ENCODE results near the gene ABTB1. TPM values are rescaled to one million over a fixed set of nuclear protein-coding genes. Genes with fewer than 3 reads are reported as not detected.

ABTB1 gene
- total and polyA plus RNA-seq, 2 donors (not counting 1 experiment from before 2014, with no cell fraction given) = 141 to 259 TPM

- Histone ChIP-seq H2AFZ (ENCODE audit: insufficient read depth, low read depth, low read length, poor library complexity, severe bottlenecking) (no peak overlapping the region), H3K9me3 (ENCODE audit: control extremely low read depth in 1 of 3, control insufficient read depth in 2 of 3, insufficient read depth in 1 of 3, low read length in 2 of 3) (no peaks in the 10 kb centered on the region), H3K27me3 (replicated peaks in 1 of 4; ENCODE audit: control extremely low read depth in 1 of 4, control insufficient read depth in 3 of 4, insufficient read depth in 4 of 4, low read length in 3 of 4) (no peaks in the 10 kb centered on the region), H3K4me2 (replicated peaks; ENCODE audit: low read depth, low read length, poor library complexity, severe bottlenecking) (no peak overlapping the region), H3K9ac (ENCODE audit: low read length) (no peak overlapping the region), H3K4me3 (ENCODE audit: control extremely low read depth in 1 of 5, extremely low read depth in 1 of 5, insufficient read depth in 1 of 5, low read depth in 2 of 5, low read length in 4 of 5) (no peak overlapping the region), H3K36me3 (replicated peaks in 1 of 2; ENCODE audit: control extremely low read depth in 1 of 2, control insufficient read depth in 1 of 2, extremely low read depth in 1 of 2, insufficient read depth in 2 of 2, low read length in 1 of 2) (no peaks in the 10 kb centered on the region), H3K79me2 (ENCODE audit: control insufficient read depth, insufficient read depth, low read length) (no peaks in the 10 kb centered on the region), H4K20me1 (ENCODE audit: control insufficient read depth, insufficient read depth, low read length, poor library complexity, severe bottlenecking) (no peaks in the 10 kb centered on the region), H3K27ac (ENCODE audit: low read length in 2 of 2) (no peak overlapping the region), H3K4me1 (ENCODE audit: control insufficient read depth in 2 of 2, insufficient read depth in 2 of 2, low read length in 2 of 2) (no peaks in the 10 kb centered on the region)
- TF ChIP-seq EZH2 (IDR thresholded peaks at IDR 0.05; ENCODE audit: borderline replicate concordance, insufficient read depth, low read depth, low read length, poor library complexity, severe bottlenecking) (no peak), CTCF (IDR thresholded peaks at IDR 0.05) (no peak)
- H3K9me3 Mint-ChIP-seq (ENCODE audit: insufficient read depth) = no peaks in the 10 kb centered on the region
- DNase-seq (no peak), ATAC-seq (ENCODE audit: low read depth) (no peak)
- CTCF ChIA-PET = no interaction called here
- intact Hi-C loops (cut with micrococcal nuclease) = no loop called here
- H3K4me1 Mint-ChIP-seq = no peaks in the 10 kb centered on the region
- H3K27me3 Mint-ChIP-seq = no peaks in the 10 kb centered on the region
- WGBS (ENCODE audit: insufficient coverage) = 95% methylated on average over 3 of the region's 3 CpGs
- H3K27ac Mint-ChIP-seq = no peak overlapping the region
- POLR2A ChIA-PET = no interaction called here
- no peak overlapping the region for H3K4me3 Mint-ChIP-seq
Observed at GRCh38 chr3:127665586-127665985, 7.2 kb upstream of the ABTB1 start.

- H3K4me2 ChIP-seq (replicated peaks; ENCODE audit: low read depth, low read length, poor library complexity, severe bottlenecking) = no peak overlapping the region
- H3K9ac ChIP-seq (ENCODE audit: low read length) = no peak overlapping the region
- no peaks in the 10 kb centered on the region for H3K27me3 ChIP-seq (replicated peaks in 1 of 4; ENCODE audit: control extremely low read depth in 1 of 4, control insufficient read depth in 3 of 4, insufficient read depth in 4 of 4, low read length in 3 of 4)
- Mint-ChIP-seq H3K27ac (no peak overlapping the region), H3K9me3 (ENCODE audit: insufficient read depth) (no peaks in the 10 kb centered on the region), H3K4me1 (peaks cover 5% of the 10 kb centered on the region), H3K27me3 (no peaks in the 10 kb centered on the region), H3K4me3 (no peak overlapping the region)
- no peak overlapping the region for H3K4me3 ChIP-seq (ENCODE audit: control extremely low read depth in 1 of 5, extremely low read depth in 1 of 5, insufficient read depth in 1 of 5, low read depth in 2 of 5, low read length in 4 of 5)
- CTCF ChIA-PET = interaction anchor here (0.7 kb wide), 1 partner anchor 409 kb away, joined by 5 read pairs; no protein-coding TSS in a partner anchor
- ATAC-seq (ENCODE audit: low read depth) (no peak), DNase-seq (no peak)
- POLR2A ChIA-PET = no interaction called here
- H2AFZ ChIP-seq (ENCODE audit: insufficient read depth, low read depth, low read length, poor library complexity, severe bottlenecking) = no peak overlapping the region
- no peaks in the 10 kb centered on the region for H3K36me3 ChIP-seq (replicated peaks in 1 of 2; ENCODE audit: control extremely low read depth in 1 of 2, control insufficient read depth in 1 of 2, extremely low read depth in 1 of 2, insufficient read depth in 2 of 2, low read length in 1 of 2)
- TF ChIP-seq CTCF (IDR thresholded peaks at IDR 0.05) = no peak
- no peak for TF ChIP-seq EZH2 (IDR thresholded peaks at IDR 0.05; ENCODE audit: borderline replicate concordance, insufficient read depth, low read depth, low read length, poor library complexity, severe bottlenecking)
- 71% methylated on average over 1 of the region's 2 CpGs for WGBS (ENCODE audit: insufficient coverage)
- H3K9me3 ChIP-seq (ENCODE audit: control extremely low read depth in 1 of 3, control insufficient read depth in 2 of 3, insufficient read depth in 1 of 3, low read length in 2 of 3) = no peaks in the 10 kb centered on the region
- H3K27ac ChIP-seq (ENCODE audit: low read length in 2 of 2) = no peak overlapping the region
- H3K4me1 ChIP-seq (ENCODE audit: control insufficient read depth in 2 of 2, insufficient read depth in 2 of 2, low read length in 2 of 2) = peaks cover 4 to 5% of the 10 kb centered on the region in 2 donors
- H3K79me2 ChIP-seq (ENCODE audit: control insufficient read depth, insufficient read depth, low read length) = peaks cover 3% of the 10 kb centered on the region
- no peaks in the 10 kb centered on the region for H4K20me1 ChIP-seq (ENCODE audit: control insufficient read depth, insufficient read depth, low read length, poor library complexity, severe bottlenecking)
- intact Hi-C loops (cut with micrococcal nuclease) = no loop called here
Observed at GRCh38 chr3:127666676-127667075, 6.1 kb upstream of the ABTB1 start.
